Activated CD4-positive, alpha-beta memory T cell treated with anti-CD3 and anti-CD28 coated beads, Interleukin-2, amount 10 ng/mL, durations not matched to agents 7 days and 5 days (primary cell): Measurements from ENCODE around the gene TIPIN. TPM values are rescaled to one million over a fixed set of nuclear protein-coding genes. Genes with fewer than 3 reads are reported as not detected.

ENCODE experiments used
- CTCF ChIA-PET: fragments of 350-600 bp; sonication (Branson Sonifier 250); formaldehyde crosslinking; loops from one replicate; lab custom pipeline; 2021; ENCODE audit warnings: antibody characterized with exemption, inconsistent platforms; lab: Charles Lee
- POLR2A ChIA-PET: fragments of 350-600 bp; sonication (Branson Sonifier 250); formaldehyde crosslinking; loops from one replicate; lab custom pipeline; 2021; ENCODE audit warnings: antibody characterized with exemption; lab: Charles Lee
- DNase-seq: peaks from one replicate; pipeline ENCODE4 v3.0.0-alpha.2; 2020
- H3K27ac Mint-ChIP-seq: one replicate; pipeline ENCODE4 v1.8.0; 2021; ENCODE audit warnings: mild to moderate bottlenecking, mixed read lengths
- H3K27me3 Mint-ChIP-seq: one replicate; pipeline ENCODE4 v1.8.0; 2021; ENCODE audit warnings: mixed read lengths
- H3K36me3 Mint-ChIP-seq: one replicate; pipeline ENCODE4 v1.8.0; 2021; ENCODE audit warnings: low read depth, mixed read lengths
- H3K4me1 Mint-ChIP-seq: one replicate; pipeline ENCODE4 v1.8.0; 2021; ENCODE audit warnings: mixed read lengths
- H3K4me3 Mint-ChIP-seq: one replicate; pipeline ENCODE4 v1.8.0; 2021; ENCODE audit warnings: mild to moderate bottlenecking, mixed read lengths
- H3K9me3 Mint-ChIP-seq: one replicate; pipeline ENCODE4 v1.8.0; 2021; ENCODE audit warnings: mixed read lengths
- total RNA-seq, 2 experiments: library from RNA; stranded (reverse); gene quantifications; one replicate each; pipeline ENCODE4 v1.2.3, GENCODE V29; 2021

The TIPIN gene
- total RNA-seq = 10 to 100 TPM; 27.2 to 28.9 TPM

- CTCF ChIA-PET = interaction anchor here (0.7 to 5.6 kb wide), 6 partner anchors 14 to 142 kb away, joined by 3 to 74 read pairs (median 4); partner anchors contain the start of genes MAP2K1 and SNAPC5
- Mint-ChIP-seq H3K9me3 (no peaks in the 10 kb centered on the region), H3K4me1 (peaks cover 37% of the 10 kb centered on the region), H3K4me3 (peak within 1 kb of the TSS; percentile 93), H3K36me3 (peaks cover 27% of the 10 kb centered on the region), H3K27me3 (no peaks in the 10 kb centered on the region), H3K27ac (peak within 1 kb of the TSS; percentile 93)
- peak; percentile 99 for DNase-seq
- POLR2A ChIA-PET = interaction anchor here (1.0 to 4.3 kb wide), 8 partner anchors 12 to 1052 kb away, joined by 3 to 55 read pairs (median 24); partner anchors contain the start of genes DIS3L, MAP2K1, RNU5B-1 and RPL4
Measured at GRCh38 chr15:66356359-66357236, at the start of gene TIPIN. TIPIN (minus strand) TSS chr15:66356685; CDS start chr15:66352947, 3,738 bp downstream.

GRCh38 chr15:66405615-66406014 is 49.1 kb upstream of the TIPIN start:
- CTCF ChIA-PET = interaction anchor here (1.2 to 2.9 kb wide), 3 partner anchors 16 to 92 kb away, joined by 4 to 15 read pairs (median 9); partner anchors contain the start of genes MAP2K1 and SNAPC5
- POLR2A ChIA-PET = interaction anchor here (1.7 to 4.5 kb wide), 2 partner anchors 18 to 91 kb away, joined by 3 to 16 read pairs; partner anchors contain the start of gene SNAPC5
- Mint-ChIP-seq H3K4me1 (peaks cover 80% of the 10 kb centered on the region), H3K27me3 (no peaks in the 10 kb centered on the region), H3K27ac (no peak overlapping the region), H3K36me3 (peaks cover 43% of the 10 kb centered on the region), H3K4me3 (no peak overlapping the region), H3K9me3 (no peaks in the 10 kb centered on the region)
- DNase-seq = no peak

DNA sequence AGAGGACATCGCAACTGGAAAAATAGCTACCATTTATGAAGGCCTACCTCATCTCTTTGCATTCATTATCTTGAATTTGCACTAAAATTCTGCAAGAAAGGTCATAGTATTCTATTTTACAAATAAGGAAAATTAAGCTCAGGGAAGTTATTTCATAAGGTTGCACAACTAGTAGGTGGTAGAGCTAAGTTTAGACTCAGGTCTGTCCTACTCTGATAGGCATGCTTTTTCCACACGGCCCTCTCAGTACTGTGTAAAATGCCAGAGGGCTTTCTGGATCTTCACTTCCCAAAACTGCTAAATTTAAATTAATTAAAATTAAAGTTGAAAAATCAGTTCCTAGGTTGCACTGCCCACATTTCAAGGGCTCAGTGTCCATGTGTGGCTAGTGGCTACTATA is 48.5 kb upstream of the TIPIN start:
- peaks cover 44% of the 10 kb centered on the region for H3K36me3 Mint-ChIP-seq
- no peak for DNase-seq
- CTCF ChIA-PET = interaction anchor here (1.2 to 2.9 kb wide), 3 partner anchors 16 to 93 kb away, joined by 4 to 15 read pairs (median 9); partner anchors contain the start of genes MAP2K1 and SNAPC5
- POLR2A ChIA-PET = interaction anchor here (0.6 to 4.5 kb wide), 3 partner anchors 13 to 92 kb away, joined by 3 to 16 read pairs (median 3); partner anchors contain the start of gene SNAPC5
- H3K4me3 Mint-ChIP-seq = no peak overlapping the region
- no peaks in the 10 kb centered on the region for H3K9me3 Mint-ChIP-seq
- H3K4me1 Mint-ChIP-seq = peaks cover 80% of the 10 kb centered on the region
- H3K27ac Mint-ChIP-seq = no peak overlapping the region
- no peaks in the 10 kb centered on the region for H3K27me3 Mint-ChIP-seq

- DNase-seq = no peak
- no peaks in the 10 kb centered on the region for H3K27me3 Mint-ChIP-seq
- ChIA-PET POLR2A (interaction anchor here (0.6 to 4.5 kb wide), 3 partner anchors 14 to 93 kb away, joined by 3 to 16 read pairs (median 3); partner anchors contain the start of gene SNAPC5), CTCF (interaction anchor here (1.2 to 2.9 kb wide), 3 partner anchors 15 to 94 kb away, joined by 4 to 15 read pairs (median 9); partner anchors contain the start of genes MAP2K1 and SNAPC5)
- no peak overlapping the region for H3K27ac Mint-ChIP-seq
- H3K36me3 Mint-ChIP-seq = peaks cover 39% of the 10 kb centered on the region
- H3K4me3 Mint-ChIP-seq = no peak overlapping the region
- H3K4me1 Mint-ChIP-seq = peaks cover 76% of the 10 kb centered on the region
- no peaks in the 10 kb centered on the region for H3K9me3 Mint-ChIP-seq
Measured at GRCh38 chr15:66404532-66404931, 48.0 kb upstream of the TIPIN start.

DNA sequence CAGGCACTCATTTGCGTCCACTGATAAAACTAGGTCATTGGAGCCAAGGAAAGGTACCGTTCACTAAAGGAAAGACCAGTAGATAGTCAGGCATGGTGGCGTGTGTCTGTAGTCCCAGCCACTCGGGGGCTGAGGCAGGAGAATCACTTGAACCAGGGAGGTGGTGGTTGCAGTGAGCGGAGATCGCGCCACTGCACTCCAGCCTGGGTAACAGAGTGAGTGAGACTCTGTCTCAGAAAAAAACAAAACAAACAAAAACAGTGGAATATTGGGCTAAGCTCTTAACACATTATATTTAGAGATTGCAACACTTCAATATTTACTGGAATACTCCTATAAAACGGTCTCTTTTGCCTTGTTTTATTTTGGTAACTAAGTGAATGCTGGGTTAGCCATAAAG is 47.6 kb upstream of the TIPIN start:
- no peak for DNase-seq
- POLR2A ChIA-PET = interaction anchor here (1.4 to 4.5 kb wide), 5 partner anchors 11 to 93 kb away, joined by 3 to 16 read pairs (median 4); partner anchors contain the start of gene SNAPC5
- no peaks in the 10 kb centered on the region for H3K9me3 Mint-ChIP-seq
- H3K27me3 Mint-ChIP-seq = no peaks in the 10 kb centered on the region
- H3K4me1 Mint-ChIP-seq = peaks cover 74% of the 10 kb centered on the region
- CTCF ChIA-PET = interaction anchor here (2.4 to 2.9 kb wide), 2 partner anchors 17 to 94 kb away, joined by 9 to 15 read pairs; partner anchors contain the start of genes MAP2K1 and SNAPC5
- H3K4me3 Mint-ChIP-seq = no peak overlapping the region
- no peak overlapping the region for H3K27ac Mint-ChIP-seq
- peaks cover 36% of the 10 kb centered on the region for H3K36me3 Mint-ChIP-seq

DNA sequence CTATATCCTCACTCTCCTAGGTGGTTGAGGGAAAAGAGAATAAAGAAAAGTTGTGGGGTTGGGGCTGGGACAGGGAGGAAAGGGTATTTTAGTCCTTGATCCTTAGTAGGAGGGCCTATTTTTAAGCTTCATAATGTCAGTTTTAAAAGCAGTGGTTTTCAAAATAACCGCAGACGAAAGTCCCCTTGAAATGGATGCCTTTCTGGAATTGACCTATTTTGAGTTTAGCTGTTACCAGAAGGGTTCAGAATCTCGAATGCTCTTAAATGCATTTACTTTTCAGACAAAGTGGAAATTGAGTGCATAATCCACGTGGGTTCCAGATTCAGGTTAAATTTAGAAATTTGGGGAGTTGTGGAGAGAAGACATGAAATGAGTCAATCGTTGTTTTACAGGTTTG is 46.8 kb upstream of the TIPIN start:
- no peaks in the 10 kb centered on the region for H3K9me3 Mint-ChIP-seq
- DNase-seq = no peak
- no peaks in the 10 kb centered on the region for H3K27me3 Mint-ChIP-seq
- POLR2A ChIA-PET = interaction anchor here (0.7 to 4.5 kb wide), 9 partner anchors 8 to 102 kb away, joined by 3 to 19 read pairs (median 4); partner anchors contain the start of genes SNAPC5 and ZWILCH
- H3K36me3 Mint-ChIP-seq = peaks cover 32% of the 10 kb centered on the region
- H3K27ac Mint-ChIP-seq = no peak overlapping the region
- CTCF ChIA-PET = interaction anchor here (0.7 to 2.9 kb wide), 4 partner anchors 9 to 95 kb away, joined by 3 to 15 read pairs (median 8); partner anchors contain the start of genes MAP2K1 and SNAPC5
- H3K4me1 Mint-ChIP-seq = peaks cover 67% of the 10 kb centered on the region
- no peak overlapping the region for H3K4me3 Mint-ChIP-seq

DNA sequence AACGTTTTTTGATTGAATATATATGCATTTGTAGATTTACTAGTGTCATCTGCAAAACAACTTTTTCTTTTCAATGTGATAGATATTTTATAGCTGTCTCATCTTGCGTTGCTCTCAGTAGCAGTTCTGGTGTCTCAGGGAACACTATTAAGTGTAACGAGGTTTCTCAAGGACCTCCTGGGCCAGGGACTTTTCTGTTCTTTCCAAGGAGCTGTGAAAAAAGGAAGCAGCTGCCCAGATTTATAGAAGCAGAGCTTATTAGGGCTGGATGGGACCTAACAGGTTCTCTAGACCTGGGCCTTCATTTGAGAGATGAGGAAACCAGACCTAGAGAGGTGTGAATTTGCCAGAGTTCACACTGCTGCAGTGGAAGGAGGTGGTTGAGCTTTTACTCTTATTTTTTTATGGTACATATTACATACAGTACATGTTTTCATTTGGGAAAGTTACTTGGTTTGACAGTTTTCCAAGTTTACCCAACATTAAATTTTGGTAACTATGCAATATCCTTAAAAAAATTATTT is 46.3 kb upstream of the TIPIN start:
- Mint-ChIP-seq H3K4me1 (peaks cover 64% of the 10 kb centered on the region), H3K27me3 (no peaks in the 10 kb centered on the region), H3K36me3 (peaks cover 33% of the 10 kb centered on the region), H3K27ac (no peak overlapping the region), H3K9me3 (no peaks in the 10 kb centered on the region), H3K4me3 (no peak overlapping the region)
- ChIA-PET POLR2A (interaction anchor here (0.7 to 4.5 kb wide), 10 partner anchors 8 to 102 kb away, joined by 3 to 19 read pairs (median 4); partner anchors contain the start of genes SNAPC5 and ZWILCH), CTCF (interaction anchor here (0.7 to 2.9 kb wide), 5 partner anchors 10 to 95 kb away, joined by 3 to 15 read pairs (median 7); partner anchors contain the start of genes MAP2K1 and SNAPC5)
- DNase-seq = no peak

DNA sequence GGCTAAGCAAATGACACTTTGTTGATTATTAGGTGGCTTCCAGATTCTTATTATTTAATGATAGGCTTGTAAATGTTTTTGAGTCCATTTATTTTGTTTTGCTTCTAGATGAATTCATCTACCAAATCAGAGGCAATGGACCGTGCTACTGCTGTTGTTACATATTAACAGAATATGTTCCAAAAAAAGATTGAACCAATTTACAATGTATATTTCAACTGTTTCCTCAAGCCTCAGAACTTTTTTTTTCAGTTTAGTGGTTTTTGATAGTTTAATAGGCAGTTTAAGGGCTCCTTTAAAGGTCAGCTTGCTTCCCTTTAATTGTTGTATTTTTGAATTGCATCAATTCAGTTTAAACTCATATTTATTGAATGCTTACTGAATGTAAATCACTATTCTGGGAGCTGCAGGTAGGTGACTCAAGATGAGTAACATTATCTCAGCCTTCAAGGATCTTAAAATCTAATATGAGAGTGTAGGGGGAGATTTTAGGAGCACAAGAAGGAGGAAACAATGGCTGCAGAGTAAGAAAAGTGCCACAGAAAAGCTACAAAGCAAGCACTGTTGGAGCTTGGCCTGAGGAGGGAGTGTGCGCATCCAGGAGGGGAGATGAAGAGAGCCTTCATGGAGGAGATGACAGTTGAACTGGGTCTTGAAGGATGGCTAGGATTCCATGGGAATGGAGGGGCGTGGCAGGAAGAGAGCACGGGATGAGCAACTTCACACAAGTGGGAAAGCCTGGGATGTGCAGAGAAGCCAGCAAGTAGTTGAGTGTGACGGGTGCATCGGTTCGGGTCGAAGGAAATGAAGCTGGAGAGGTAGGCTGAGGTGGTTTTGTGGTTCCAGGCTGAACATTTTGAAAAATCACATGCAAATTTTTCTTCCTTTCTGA is 44.9 kb upstream of the TIPIN start:
- H3K27ac Mint-ChIP-seq = peak overlapping the region; percentile 75
- peak; percentile 48 for DNase-seq
- POLR2A ChIA-PET = interaction anchor here (0.7 to 4.5 kb wide), 8 partner anchors 10 to 103 kb away, joined by 3 to 19 read pairs (median 4); partner anchors contain the start of genes RPL4, SNAPC5 and ZWILCH
- H3K4me1 Mint-ChIP-seq = peaks cover 62% of the 10 kb centered on the region
- H3K36me3 Mint-ChIP-seq = peaks cover 35% of the 10 kb centered on the region
- H3K4me3 Mint-ChIP-seq = peak overlapping the region; percentile 66
- H3K27me3 Mint-ChIP-seq = no peaks in the 10 kb centered on the region
- CTCF ChIA-PET = interaction anchor here (0.8 to 2.2 kb wide), 9 partner anchors 9 to 97 kb away, joined by 3 to 12 read pairs (median 3); partner anchors contain the start of genes MAP2K1, SNAPC5 and TIPIN
- H3K9me3 Mint-ChIP-seq = no peaks in the 10 kb centered on the region

GRCh38 chr15:66400351-66400774 is 43.9 kb upstream of the TIPIN start:
- no peaks in the 10 kb centered on the region for H3K9me3 Mint-ChIP-seq
- ChIA-PET CTCF (interaction anchor here (1.0 kb wide), 1 partner anchor 98 kb away, joined by 3 read pairs; no protein-coding TSS in a partner anchor), POLR2A (interaction anchor here (1.0 to 3.0 kb wide), 3 partner anchors 11 to 71 kb away, joined by 3 to 19 read pairs (median 3); no protein-coding TSS in a partner anchor)
- no peaks in the 10 kb centered on the region for H3K27me3 Mint-ChIP-seq
- DNase-seq = no peak
- H3K4me1 Mint-ChIP-seq = peaks cover 60% of the 10 kb centered on the region
- H3K4me3 Mint-ChIP-seq = no peak overlapping the region
- H3K36me3 Mint-ChIP-seq = peaks cover 41% of the 10 kb centered on the region
- no peak overlapping the region for H3K27ac Mint-ChIP-seq

GRCh38 chr15:66399276-66399675 is 42.8 kb upstream of the TIPIN start:
- ChIA-PET CTCF (no interaction called here), POLR2A (no interaction called here)
- H3K9me3 Mint-ChIP-seq = no peaks in the 10 kb centered on the region
- DNase-seq = no peak
- H3K36me3 Mint-ChIP-seq = peaks cover 46% of the 10 kb centered on the region
- H3K27me3 Mint-ChIP-seq = no peaks in the 10 kb centered on the region
- peaks cover 63% of the 10 kb centered on the region for H3K4me1 Mint-ChIP-seq
- no peak overlapping the region for H3K4me3 Mint-ChIP-seq
- no peak overlapping the region for H3K27ac Mint-ChIP-seq

DNA sequence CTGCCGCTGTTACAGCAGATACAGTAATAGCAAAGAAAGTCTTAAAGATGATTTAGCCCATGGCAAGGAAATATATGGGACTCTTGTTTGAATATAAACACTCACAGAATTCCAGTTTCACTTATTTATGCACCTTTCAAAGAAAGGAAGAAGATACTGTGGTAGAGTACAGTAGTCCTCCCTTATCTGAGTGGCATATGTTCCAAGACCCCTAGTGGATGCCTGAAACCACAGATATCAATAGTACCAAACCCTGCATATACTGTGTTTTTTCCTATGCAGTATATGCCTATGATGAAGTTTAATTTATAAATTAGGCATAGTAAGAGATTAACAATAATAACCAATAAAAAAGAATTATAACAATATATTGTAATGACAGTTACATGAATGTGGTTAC is 38.4 kb upstream of the TIPIN start:
- Mint-ChIP-seq H3K27me3 (no peaks in the 10 kb centered on the region), H3K36me3 (peaks cover 50% of the 10 kb centered on the region), H3K27ac (no peak overlapping the region), H3K4me1 (peaks cover 63% of the 10 kb centered on the region), H3K4me3 (no peak overlapping the region), H3K9me3 (no peaks in the 10 kb centered on the region)
- ChIA-PET CTCF (interaction anchor here (0.7 to 1.0 kb wide), 2 partner anchors 9 to 17 kb away, joined by 3 to 6 read pairs; partner anchors contain the start of gene MAP2K1), POLR2A (interaction anchor here (0.7 to 1.0 kb wide), 2 partner anchors 8 to 103 kb away, joined by 3 read pairs; partner anchors contain the start of gene SNAPC5)
- no peak for DNase-seq
